Left ventricle myocardium inferior (tissue), 1 donor: ENCODE data around the gene ACSF3. TPM values are rescaled to one million over a fixed set of nuclear protein-coding genes. Genes with fewer than 3 reads are reported as not detected.

Experiments
- DNase-seq: peaks from one replicate; pipeline ENCODE4 v3.0.0-alpha.2; 2020
- H3K27ac ChIP-seq: fragments of 200-600 bp; replicated peaks from 2 replicates; pipeline ENCODE4 v1.8.0; 2021
- H3K27me3 ChIP-seq: fragments of 200-600 bp; 2 replicates; pipeline ENCODE4 v1.8.0; 2021; ENCODE audit warnings: low read depth
- H3K36me3 ChIP-seq: fragments of 200-600 bp; 2 replicates; pipeline ENCODE4 v1.8.0; 2021
- H3K4me1 ChIP-seq: fragments of 200-600 bp; 2 replicates; pipeline ENCODE4 v1.8.0; 2021
- H3K4me3 ChIP-seq: fragments of 200-600 bp; 2 replicates; pipeline ENCODE4 v1.8.0; 2021; ENCODE audit warnings: mild to moderate bottlenecking, moderate library complexity
- H3K9me3 ChIP-seq: fragments of 200-600 bp; replicated peaks from 2 replicates; pipeline ENCODE4 v1.8.0; 2021
- intact Hi-C: fragments of 100-400 bp; cut with micrococcal nuclease; formaldehyde crosslinking; loops from one replicate; pipeline ENCODE4 v1.11.0; 2022
- total RNA-seq: library from RNA; stranded (reverse); fragmentation: NEBNext Ultra II Directional; extraction: Animal tissue kit (Norgen Biotek cat#: 25700); gene quantifications from one replicate; pipeline ENCODE4 v1.2.1, GENCODE V29; 2021
- TF ChIP-seq, protein P1 (sequence below): fragments of 200-600 bp; IDR thresholded peaks from 2 replicates; pipeline ENCODE4 v1.8.0; 2021; ENCODE audit warnings: antibody characterized with exemption, mild to moderate bottlenecking, borderline replicate concordance
- donor health status: DM: no; HTN: yes; CAD: no; lungs with severe emphysema.

The ACSF3 gene
- total RNA-seq, 1 donor from 2014 or later = 16.7 TPM

DNA sequence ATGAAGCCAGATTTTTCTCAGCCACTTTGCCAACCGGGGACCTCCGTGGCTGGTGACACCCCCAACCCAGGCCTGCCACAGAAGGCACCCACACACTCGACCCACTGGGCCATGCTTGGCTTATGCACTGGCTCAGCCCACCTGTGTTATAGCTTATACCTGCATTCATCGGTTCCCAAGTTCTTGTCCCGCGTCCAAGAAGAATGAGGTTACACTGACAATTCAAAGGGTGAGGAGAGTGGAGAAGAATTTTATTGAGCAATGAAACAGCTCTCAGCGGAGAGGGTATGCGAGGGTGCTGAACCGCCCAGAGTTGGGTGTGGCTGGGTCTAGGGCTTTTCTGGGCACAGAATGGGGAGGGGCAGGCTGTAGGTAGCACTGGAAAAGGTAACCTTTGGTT is 55.7 kb downstream of the ACSF3 start:
- intact Hi-C loops = no loop called here
- Histone ChIP-seq H3K27ac (no peak overlapping the region), H3K27me3 (no peaks in the 10 kb centered on the region), H3K4me3 (no peak overlapping the region), H3K9me3 (peaks cover 19% of the 10 kb centered on the region), H3K4me1 (peaks cover under 1% of the 10 kb centered on the region), H3K36me3 (peaks cover 69% of the 10 kb centered on the region)
- TF ChIP-seq, protein P1, sequence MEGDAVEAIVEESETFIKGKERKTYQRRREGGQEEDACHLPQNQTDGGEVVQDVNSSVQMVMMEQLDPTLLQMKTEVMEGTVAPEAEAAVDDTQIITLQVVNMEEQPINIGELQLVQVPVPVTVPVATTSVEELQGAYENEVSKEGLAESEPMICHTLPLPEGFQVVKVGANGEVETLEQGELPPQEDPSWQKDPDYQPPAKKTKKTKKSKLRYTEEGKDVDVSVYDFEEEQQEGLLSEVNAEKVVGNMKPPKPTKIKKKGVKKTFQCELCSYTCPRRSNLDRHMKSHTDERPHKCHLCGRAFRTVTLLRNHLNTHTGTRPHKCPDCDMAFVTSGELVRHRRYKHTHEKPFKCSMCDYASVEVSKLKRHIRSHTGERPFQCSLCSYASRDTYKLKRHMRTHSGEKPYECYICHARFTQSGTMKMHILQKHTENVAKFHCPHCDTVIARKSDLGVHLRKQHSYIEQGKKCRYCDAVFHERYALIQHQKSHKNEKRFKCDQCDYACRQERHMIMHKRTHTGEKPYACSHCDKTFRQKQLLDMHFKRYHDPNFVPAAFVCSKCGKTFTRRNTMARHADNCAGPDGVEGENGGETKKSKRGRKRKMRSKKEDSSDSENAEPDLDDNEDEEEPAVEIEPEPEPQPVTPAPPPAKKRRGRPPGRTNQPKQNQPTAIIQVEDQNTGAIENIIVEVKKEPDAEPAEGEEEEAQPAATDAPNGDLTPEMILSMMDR = no peak
- no peak for DNase-seq

DNA sequence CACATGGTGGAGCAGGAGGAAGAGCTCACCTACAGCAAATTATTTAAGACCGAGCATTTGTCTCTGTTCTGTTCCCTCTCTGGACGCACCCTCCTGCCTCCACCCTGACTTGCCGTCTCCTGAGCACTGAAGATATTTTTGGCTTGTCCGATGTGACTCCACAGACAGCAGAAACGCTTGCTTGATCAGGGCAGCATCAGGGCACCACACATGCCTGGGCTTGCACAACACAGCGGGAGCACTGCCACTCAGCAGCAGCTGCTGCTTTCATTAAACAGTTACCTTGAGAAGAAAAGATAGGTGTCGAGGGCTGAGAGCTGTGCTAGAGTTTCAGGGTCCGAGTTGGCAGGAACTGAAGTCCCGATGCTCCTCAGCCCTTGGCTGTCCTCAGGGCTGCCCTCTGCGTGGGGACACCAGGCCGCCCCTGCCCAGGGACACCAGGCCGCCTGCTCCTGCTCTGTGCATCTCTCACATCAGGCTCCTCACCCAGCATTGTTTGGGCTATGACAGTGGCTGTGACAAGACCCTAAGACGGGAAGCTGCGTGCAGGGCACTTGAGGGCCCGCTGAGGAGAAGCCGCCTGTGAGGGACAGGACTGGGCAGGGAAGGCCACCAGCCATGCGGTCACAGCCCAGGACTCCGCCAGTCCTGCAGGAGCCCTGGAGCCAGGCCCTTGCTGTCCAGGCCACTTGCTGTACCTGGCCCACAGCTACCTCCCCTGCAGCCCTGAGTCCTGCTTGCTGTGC is 56.6 kb downstream of the ACSF3 start:
- intact Hi-C loops = no loop called here
- DNase-seq = no peak
- TF ChIP-seq, protein P1 = no peak
- Histone ChIP-seq H3K36me3 (peaks cover 62% of the 10 kb centered on the region), H3K4me1 (peaks cover 10% of the 10 kb centered on the region), H3K27me3 (no peaks in the 10 kb centered on the region), H3K4me3 (no peak overlapping the region), H3K9me3 (peaks cover 19% of the 10 kb centered on the region), H3K27ac (no peak overlapping the region)

DNA sequence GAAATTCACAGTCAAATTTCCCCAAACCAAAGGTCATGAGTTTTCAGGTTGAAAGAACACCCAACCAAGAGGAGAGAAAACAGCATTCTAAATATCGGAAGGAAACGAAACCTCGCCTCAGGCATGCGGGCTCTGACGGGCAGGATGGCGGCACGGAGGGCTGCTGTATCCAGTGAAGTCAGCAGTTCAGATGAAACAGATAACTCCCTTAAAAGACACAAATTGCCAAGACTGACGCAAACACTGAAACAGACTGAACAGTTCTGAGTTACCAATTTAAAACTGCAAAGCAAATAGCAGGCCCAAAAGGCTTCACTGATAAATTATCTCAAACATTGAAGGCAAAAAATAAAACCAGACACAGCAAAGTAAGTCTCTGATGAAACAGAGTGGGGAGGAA is 57.3 kb downstream of the ACSF3 start:
- TF ChIP-seq, protein P1 = no peak
- intact Hi-C loops = no loop called here

DNA sequence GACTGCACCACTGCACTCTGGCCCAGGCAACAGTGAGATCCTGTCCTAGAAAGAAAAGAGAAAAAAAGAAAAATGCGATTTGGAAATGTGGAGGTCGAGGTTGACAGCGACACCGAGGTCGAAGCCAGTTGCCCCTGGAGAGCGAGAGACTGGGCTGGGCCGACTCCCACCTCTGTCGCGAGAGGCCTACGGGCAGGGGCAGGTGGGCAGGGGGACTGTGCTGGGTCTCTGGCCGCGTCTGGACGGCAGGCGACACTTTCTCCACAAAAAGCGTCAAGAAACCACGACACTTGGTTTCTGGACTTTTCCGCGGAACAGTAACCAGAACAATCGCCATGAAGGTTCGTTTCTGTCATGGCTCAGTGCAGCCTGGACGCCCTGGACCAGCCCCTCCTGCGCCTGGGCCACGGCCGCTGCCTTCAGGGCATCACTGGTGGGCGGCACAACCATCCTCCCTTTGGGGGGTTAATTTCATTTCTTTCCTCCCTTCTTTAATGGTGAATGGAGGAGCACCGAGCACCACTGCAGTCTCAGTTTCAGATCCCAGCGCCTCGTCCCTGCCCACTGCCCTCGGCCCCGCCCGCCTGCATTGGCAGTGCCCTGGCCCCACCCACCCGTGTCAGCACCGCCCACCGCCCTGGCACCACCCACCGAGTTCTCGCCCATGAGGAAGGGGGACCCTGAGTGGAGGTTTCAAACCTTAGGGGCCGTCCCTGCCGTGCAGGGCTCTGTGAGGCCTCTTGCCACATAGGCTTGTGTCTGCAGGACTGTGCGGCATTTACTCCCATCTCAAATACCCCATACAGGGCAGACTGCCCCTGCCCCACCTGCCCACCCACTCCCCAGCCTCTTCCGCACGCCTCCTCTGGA is 59.4 kb downstream of the ACSF3 start:
- peaks cover 19% of the 10 kb centered on the region for H3K9me3 ChIP-seq
- H3K36me3 ChIP-seq = peaks cover 40% of the 10 kb centered on the region
- H3K4me3 ChIP-seq = no peak overlapping the region
- DNase-seq = no peak
- H3K27ac ChIP-seq = no peak overlapping the region
- intact Hi-C loops = no loop called here
- TF ChIP-seq, protein P1 = no peak
- H3K4me1 ChIP-seq = peaks cover 30% of the 10 kb centered on the region
- no peaks in the 10 kb centered on the region for H3K27me3 ChIP-seq

More for the DNA sequence above, 57.3 kb downstream of the ACSF3 start:
- H3K27me3 ChIP-seq = no peaks in the 10 kb centered on the region
- no peak overlapping the region for H3K27ac ChIP-seq
- no peak overlapping the region for H3K4me3 ChIP-seq
- H3K9me3 ChIP-seq = peaks cover 19% of the 10 kb centered on the region
- H3K4me1 ChIP-seq = peaks cover 17% of the 10 kb centered on the region
- H3K36me3 ChIP-seq = peaks cover 55% of the 10 kb centered on the region
- no peak for DNase-seq

DNA sequence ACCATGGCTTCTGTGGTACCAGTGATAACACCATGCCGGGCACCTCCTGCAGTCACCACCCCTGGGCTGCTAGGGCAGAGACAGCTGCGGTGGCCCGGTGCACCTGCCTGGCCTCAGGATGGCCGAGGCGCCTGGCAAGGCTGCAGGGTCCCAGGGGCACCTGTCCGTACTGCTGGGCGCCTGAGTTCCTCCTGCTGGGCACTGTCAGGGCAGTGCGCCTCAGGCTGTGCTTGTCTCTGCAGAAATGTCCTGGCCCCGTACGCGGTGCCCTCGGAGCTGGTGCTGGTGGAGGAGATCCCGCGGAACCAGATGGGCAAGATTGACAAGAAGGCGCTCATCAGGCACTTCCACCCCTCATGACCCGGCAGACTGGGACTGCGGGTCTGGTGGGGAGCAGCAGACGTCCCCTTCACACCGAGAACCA is 60.2 kb downstream of the ACSF3 start:
- Histone ChIP-seq H3K27me3 (no peaks in the 10 kb centered on the region), H3K27ac (no peak overlapping the region), H3K9me3 (peaks cover 13% of the 10 kb centered on the region), H3K4me1 (peaks cover 30% of the 10 kb centered on the region), H3K4me3 (no peak overlapping the region), H3K36me3 (peaks cover 32% of the 10 kb centered on the region)
- intact Hi-C loops = no loop called here
- DNase-seq = no peak
- TF ChIP-seq, protein P1 = no peak
